Gastroesophageal sphincter (tissue), 3 donors: ENCODE data around the gene NOTUM.

Source experiments
- CTCF ChIP-seq, 4 experiments: fragments of 200-600 bp in 2 of 4; fragments of 450-650 bp in 2 of 4; sonication (generic) in 1 of 4; IDR thresholded peaks; one replicate each; pipeline ENCODE4 v1.5.1; 2017 to 2019; ENCODE audit warnings: antibody characterized with exemption in 4 of 4, mild to moderate bottlenecking in 2 of 4, moderate library complexity in 2 of 4
- EP300 ChIP-seq: sonication (generic); formaldehyde crosslinking; IDR thresholded peaks from one replicate; pipeline ENCODE4 v1.6.1; 2017; ENCODE audit warnings: antibody characterized with exemption, mild to moderate bottlenecking
- POLR2A ChIP-seq, 2 donors: fragments of 450-650 bp; IDR thresholded peaks; one replicate each; pipeline ENCODE4 v1.6.1; 2017; ENCODE audit warnings: antibody characterized with exemption in 2 of 2, mild to moderate bottlenecking in 2 of 2, moderate library complexity in 1 of 2
- POLR2AphosphoS5 ChIP-seq: sonication (generic); formaldehyde crosslinking; IDR thresholded peaks from one replicate; pipeline ENCODE4 v1.6.1; 2017; ENCODE audit warnings: antibody characterized with exemption

GRCh38 chr17:81976332-81977210, 15.6 kb upstream of the NOTUM start:
- TF ChIP-seq CTCF (IDR thresholded peaks at IDR 0.05) (no peak), POLR2A (IDR thresholded peaks at IDR 0.05) (no peak), POLR2AphosphoS5 (no peak), EP300 (no peak)
